Esophagus squamous epithelium (tissue), 4 donors: ENCODE data around the gene SYTL5.

ENCODE experiments used
- CTCF ChIP-seq, 6 experiments: fragments of 450-650 bp in 4 of 6; fragments of 200-600 bp in 2 of 6; sonication (generic) in 2 of 6; IDR thresholded peaks; one replicate each; pipeline ENCODE4 v1.5.1; 2016 to 2019; ENCODE audit warnings: antibody characterized with exemption in 6 of 6, mild to moderate bottlenecking in 4 of 6, moderate library complexity in 4 of 6
- POLR2A ChIP-seq, 4 donors: fragments of 450-650 bp; IDR thresholded peaks; one replicate each; pipeline ENCODE4 v1.6.1; 2017; ENCODE audit warnings: antibody characterized with exemption in 4 of 4, mild to moderate bottlenecking in 4 of 4, moderate library complexity in 3 of 4

- TF ChIP-seq CTCF (IDR thresholded peaks at IDR 0.05) (no peak), POLR2A (IDR thresholded peaks at IDR 0.05) (no peak)
These were observed 110.4 kb downstream of the SYTL5 start for GRCh38 chrX:38116706-38117105.
